ENCODE measurements around the gene U2AF2. TPM values are rescaled to one million over a fixed set of nuclear protein-coding genes. Genes with fewer than 3 reads are reported as not detected.
A peak's percentile ranks its signal among the peaks of the same experiment; 100 is the strongest.

Gene U2AF2
- total RNA-seq, 8 experiments from 2014 or later, result 85.3 to 252 (median 133) TPM

DNA sequence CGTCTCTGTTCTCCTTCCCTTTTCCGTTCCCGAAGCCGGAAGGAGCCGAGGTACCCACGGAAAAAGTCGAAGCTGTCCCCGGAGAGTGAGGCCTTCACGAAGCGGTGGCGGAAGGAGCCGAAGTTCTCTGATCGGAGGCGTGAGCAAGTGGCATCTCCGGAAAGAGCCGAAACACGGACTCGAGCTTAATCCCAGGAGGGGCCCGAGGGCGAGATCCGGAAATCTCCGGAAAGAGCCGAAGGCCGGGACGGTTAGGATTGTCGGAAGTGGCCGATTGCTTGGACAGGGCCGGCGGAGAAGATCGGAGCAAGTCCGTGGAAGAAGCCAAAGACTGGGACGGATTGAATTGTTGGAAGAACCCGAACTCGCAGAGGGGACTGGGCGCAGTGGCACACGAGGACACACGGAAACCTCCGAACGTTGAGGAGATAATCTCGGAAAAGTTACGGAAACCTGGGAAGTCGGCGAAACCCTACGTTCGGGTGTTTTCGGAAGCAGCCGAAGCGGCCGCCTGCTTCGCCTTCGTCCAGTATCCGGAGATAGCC, 440 bp upstream of the U2AF2 start:
- 0 to 2% (median 0%) methylated on average over 1 to 13 of the region's 52 CpGs; no CpG with 5 or more reads in 3 of the 10 experiments for WGBS, 10 experiments
- peak; percentile 68 to 82 (median 72) for ATAC-seq (replicated peaks in 6 of 8)
- Histone ChIP-seq H3K27ac (peak overlapping the region; percentile 100), H3K4me3 (peak overlapping the region; percentile 70 to 96 (median 89)), H3K4me1 (replicated peaks in 1 of 2) (peaks cover 9 to 10% of the 10 kb centered on the region in 2 donors)
- in situ Hi-C loops (cut with MboI; ENCODE audit: low pct_unique_long_range_greater_than_20kb in 2 of 9, low sequenced_read_pairs in 9 of 9, unreplicated experiment in 9 of 9), result no loop called here

DNA sequence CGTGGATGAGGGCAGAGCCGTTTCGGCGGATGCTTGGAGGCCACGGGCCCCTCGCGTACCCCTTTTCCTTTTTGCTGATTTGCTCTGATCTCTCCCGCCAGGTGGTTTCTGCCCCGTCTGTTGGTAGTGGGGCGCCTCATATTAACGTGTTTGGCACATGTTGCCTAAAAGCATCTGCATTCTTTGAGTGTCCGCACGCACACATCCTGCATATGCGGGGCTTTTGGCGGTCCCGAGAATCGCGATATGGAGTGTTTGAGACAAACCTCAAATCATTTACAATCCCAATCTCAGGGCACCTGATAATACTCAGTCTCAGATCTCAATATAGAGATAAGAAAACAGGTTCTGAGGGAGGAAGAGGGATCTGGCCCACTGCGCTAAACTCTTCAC, 809 bp downstream of the U2AF2 start:
- peak overlapping the region; percentile 70 to 96 (median 89) for H3K4me3 ChIP-seq
- H3K27ac ChIP-seq, result peak overlapping the region; percentile 100
- ATAC-seq (replicated peaks in 6 of 8), result no peak
- H3K4me1 ChIP-seq (replicated peaks in 1 of 2), result peaks cover 9 to 10% of the 10 kb centered on the region in 2 donors
- in situ Hi-C loops (cut with MboI; ENCODE audit: low pct_unique_long_range_greater_than_20kb in 2 of 9, low sequenced_read_pairs in 9 of 9, unreplicated experiment in 9 of 9), result no loop called here
- 0 to 7% (median 0%) methylated on average over 3 to 16 of the region's 19 CpGs; no CpG with 5 or more reads in 3 of the 10 experiments for WGBS, 10 experiments

DNA sequence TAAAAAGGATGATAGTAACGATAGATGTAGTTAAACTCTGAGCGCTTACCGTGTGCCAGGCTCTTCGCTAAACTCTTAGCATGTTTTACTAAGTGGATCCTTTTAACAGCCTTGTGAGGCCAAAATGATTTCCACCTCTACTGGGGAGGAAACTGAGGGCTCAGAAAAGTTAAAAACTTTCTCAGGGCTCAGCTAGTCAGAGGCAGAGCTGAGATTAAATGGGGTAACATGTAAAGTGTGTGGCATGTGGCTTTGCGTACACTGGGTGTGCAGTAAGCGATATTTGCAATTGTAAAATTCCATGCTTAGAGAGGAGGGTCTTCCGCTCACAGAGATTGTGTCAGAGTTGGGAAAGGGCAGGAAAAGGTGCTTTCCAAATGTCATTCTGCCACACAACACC, 1.7 kb downstream of the U2AF2 start:
- H3K27ac ChIP-seq, result no peak overlapping the region
- ATAC-seq (replicated peaks in 6 of 8), result no peak
- WGBS, 10 experiments, result 7 to 84% (median 45%) methylated on average over 2 to 7 of the region's 7 CpGs; no CpG with 5 or more reads in 1 of the 10 experiments
- peak overlapping the region; percentile 70 to 96 (median 89) for H3K4me3 ChIP-seq
- H3K4me1 ChIP-seq (replicated peaks in 1 of 2), result peaks cover 9 to 10% of the 10 kb centered on the region in 2 donors
- in situ Hi-C loops (cut with MboI; ENCODE audit: low pct_unique_long_range_greater_than_20kb in 2 of 9, low sequenced_read_pairs in 9 of 9, unreplicated experiment in 9 of 9), result no loop called here

DNA sequence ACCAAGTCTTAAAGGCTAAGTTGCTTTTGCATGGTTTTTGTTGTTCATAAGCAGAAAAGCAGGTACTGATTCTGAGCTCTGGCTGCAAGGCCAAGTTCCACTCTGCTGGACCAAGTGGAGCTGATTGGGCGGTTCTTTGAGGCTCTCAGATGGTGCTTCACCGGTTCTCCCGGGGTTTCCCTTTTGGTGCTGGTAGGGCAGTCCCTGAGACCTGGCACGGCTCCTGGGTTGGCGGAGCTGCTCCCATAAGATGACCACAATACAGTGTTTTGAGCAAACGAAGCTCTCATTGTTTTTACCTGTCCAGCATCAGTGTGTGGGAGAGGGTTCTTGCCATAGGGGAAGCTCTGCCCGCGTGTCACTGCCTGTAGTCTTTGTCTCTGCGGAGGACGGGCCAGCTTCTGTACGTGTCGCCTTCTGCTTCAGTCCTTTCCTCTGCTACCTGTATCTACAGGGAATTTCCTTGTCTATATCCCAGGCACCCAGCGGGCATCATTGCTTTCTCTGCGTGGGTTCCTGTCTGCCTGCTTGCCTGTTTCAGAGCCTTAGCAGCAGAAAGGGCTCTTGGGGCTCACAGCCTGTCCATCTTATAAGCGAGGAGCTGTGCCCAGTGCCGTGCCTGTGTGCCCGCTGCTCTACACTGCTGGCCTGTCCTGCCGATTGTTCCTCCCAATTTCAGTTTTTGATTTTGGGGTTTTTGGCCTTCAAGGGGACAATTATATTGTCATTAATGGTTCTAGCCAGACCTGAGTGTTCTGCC, 2.3 kb downstream of the U2AF2 start:
- H3K4me1 ChIP-seq (replicated peaks in 1 of 2), result peaks cover 9 to 10% of the 10 kb centered on the region in 2 donors
- no peak for ATAC-seq (replicated peaks in 6 of 8)
- H3K4me3 ChIP-seq, result peak overlapping the region; percentile 70 to 96 (median 89)
- in situ Hi-C loops (cut with MboI; ENCODE audit: low pct_unique_long_range_greater_than_20kb in 2 of 9, low sequenced_read_pairs in 9 of 9, unreplicated experiment in 9 of 9), result no loop called here
- WGBS, 10 experiments, result 3 to 84% (median 79%) methylated on average over 1 to 9 of the region's 18 CpGs; no CpG with 5 or more reads in 1 of the 10 experiments
- H3K27ac ChIP-seq, result no peak overlapping the region

DNA sequence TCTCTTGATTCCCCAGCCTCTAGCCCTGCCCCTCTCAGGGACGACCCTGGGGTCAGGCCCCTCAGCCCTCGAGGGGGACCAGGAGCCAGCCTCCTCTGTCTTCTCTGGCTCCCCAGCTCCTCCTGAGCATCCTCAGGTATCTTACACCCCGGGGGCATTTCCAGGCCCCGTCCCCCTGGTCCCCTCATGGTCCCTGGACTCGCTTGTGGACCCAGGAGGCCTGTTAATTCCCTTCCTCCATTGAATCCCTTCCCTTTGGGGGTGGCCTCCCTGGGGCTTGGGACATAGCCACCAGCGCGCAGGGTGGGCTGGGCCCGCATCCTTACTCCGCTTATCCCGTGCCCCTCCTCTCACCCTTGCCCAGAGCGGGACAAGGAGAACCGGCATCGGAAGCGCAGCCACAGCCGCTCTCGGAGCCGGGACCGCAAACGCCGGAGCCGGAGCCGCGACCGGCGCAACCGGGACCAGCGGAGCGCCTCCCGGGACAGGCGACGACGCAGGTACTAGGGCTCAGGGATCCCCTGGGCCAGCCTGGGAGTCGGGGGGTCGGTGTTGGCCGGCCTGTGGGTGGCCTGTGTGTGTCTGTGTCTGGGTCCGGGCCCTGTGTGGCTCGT, 4.1 kb downstream of the U2AF2 start:
- Histone ChIP-seq H3K27ac (no peak overlapping the region), H3K4me3 (no peak overlapping the region), H3K4me1 (replicated peaks in 1 of 2) (peaks cover 9 to 10% of the 10 kb centered on the region in 2 donors)
- WGBS, 10 experiments, result 80 to 95% methylated on average over 5 to 6 of the region's 37 CpGs; no CpG with 5 or more reads in 8 of the 10 experiments
- no peak for ATAC-seq (replicated peaks in 6 of 8)
- in situ Hi-C loops (cut with MboI; ENCODE audit: low pct_unique_long_range_greater_than_20kb in 2 of 9, low sequenced_read_pairs in 9 of 9, unreplicated experiment in 9 of 9), result no loop called here

DNA sequence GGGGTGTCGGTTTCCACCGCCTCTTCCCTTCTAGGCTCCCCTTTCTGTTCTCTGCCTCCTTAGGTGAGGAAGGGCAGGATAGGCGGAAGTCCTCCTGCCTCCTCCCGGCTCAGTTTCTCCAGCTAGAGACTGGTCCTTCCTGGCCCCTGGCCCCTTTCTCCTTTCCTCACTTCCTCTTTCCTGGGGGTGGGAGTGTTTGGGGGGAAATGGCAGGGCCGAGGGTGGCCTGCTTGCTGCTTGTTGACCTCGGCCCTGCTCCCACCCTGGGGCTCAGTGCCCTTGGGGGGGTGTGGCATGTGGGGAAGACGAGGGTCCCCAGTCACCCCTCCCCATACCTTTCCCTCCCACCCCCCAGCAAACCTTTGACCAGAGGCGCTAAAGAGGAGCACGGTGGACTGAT, 5.0 kb downstream of the U2AF2 start:
- in situ Hi-C loops (cut with MboI; ENCODE audit: low pct_unique_long_range_greater_than_20kb in 2 of 9, low sequenced_read_pairs in 9 of 9, unreplicated experiment in 9 of 9), result no loop called here
- ATAC-seq (replicated peaks in 6 of 8), result no peak
- 100% methylated on average over 1 to 2 of the region's 9 CpGs; no CpG with 5 or more reads in 6 of the 10 experiments for WGBS, 10 experiments
- H3K27ac ChIP-seq, result no peak overlapping the region
- no peak overlapping the region for H3K4me3 ChIP-seq
- peaks cover 9 to 10% of the 10 kb centered on the region in 2 donors for H3K4me1 ChIP-seq (replicated peaks in 1 of 2)

DNA sequence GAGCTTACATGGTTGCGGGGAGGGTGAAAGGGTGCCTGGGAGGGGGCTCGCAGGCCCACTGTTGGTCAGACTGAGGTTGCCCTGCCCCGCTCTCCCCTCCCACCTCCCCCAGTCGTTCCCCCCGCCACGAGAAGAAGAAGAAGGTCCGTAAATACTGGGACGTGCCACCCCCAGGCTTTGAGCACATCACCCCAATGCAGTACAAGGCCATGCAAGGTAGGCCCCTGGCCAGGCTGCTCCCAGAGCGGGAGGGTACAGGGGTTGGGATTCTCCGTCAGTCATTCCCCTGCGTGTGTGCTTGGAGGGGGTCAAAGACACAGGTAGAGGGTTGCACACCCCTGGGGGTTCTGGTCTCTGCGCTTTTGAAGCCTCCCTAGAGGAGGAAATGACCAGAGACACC, 5.6 kb downstream of the U2AF2 start:
- no peak for ATAC-seq (replicated peaks in 6 of 8)
- 92% methylated on average over 2 of the region's 12 CpGs; no CpG with 5 or more reads in 9 of the 10 experiments for WGBS, 10 experiments
- in situ Hi-C loops (cut with MboI; ENCODE audit: low pct_unique_long_range_greater_than_20kb in 2 of 9, low sequenced_read_pairs in 9 of 9, unreplicated experiment in 9 of 9), result no loop called here
- peaks cover 9 to 10% of the 10 kb centered on the region in 2 donors for H3K4me1 ChIP-seq (replicated peaks in 1 of 2)
- H3K27ac ChIP-seq, result no peak overlapping the region
- H3K4me3 ChIP-seq, result no peak overlapping the region

DNA sequence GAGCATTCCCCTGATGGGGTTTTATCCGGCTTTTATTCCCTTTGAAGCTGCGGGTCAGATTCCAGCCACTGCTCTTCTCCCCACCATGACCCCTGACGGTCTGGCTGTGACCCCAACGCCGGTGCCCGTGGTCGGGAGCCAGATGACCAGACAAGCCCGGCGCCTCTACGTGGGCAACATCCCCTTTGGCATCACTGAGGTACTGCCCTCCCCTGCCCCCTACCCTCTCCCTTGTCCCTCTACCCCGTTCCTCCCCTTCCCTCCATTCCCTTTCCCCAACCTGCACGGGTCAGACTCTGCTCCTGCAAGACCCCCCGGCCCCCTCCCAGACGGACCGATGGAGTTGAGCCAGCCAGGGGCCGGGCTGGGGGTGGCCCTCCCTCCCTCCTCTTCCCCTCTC, 6.2 kb downstream of the U2AF2 start:
- Histone ChIP-seq H3K27ac (no peak overlapping the region), H3K4me1 (replicated peaks in 1 of 2) (peaks cover 9 to 10% of the 10 kb centered on the region in 2 donors), H3K4me3 (no peak overlapping the region)
- in situ Hi-C loops (cut with MboI; ENCODE audit: low pct_unique_long_range_greater_than_20kb in 2 of 9, low sequenced_read_pairs in 9 of 9, unreplicated experiment in 9 of 9), result no loop called here
- WGBS, 10 experiments, result 83 to 100% methylated on average over 1 to 3 of the region's 16 CpGs; no CpG with 5 or more reads in 8 of the 10 experiments
- ATAC-seq (replicated peaks in 6 of 8), result no peak

DNA sequence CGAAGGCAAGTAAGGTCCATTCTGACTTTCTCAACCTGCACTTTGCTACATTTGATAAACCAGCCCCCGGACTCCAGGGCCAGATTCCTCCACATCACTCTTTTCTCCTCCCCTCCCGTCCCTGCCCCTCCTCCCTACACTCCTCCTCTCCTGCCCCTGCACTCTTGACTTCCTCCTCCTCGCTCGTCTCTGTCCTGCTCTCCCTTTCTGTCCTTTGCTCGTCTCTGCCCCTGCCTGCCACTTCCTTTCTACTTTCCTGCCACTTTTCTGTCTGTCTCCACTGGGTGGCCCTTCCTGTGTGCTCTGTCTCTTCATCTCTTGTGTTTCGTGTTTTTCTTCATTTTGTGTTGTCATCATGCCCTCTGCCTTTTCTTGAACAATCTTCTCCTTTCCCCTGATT, 7.0 kb downstream of the U2AF2 start:
- no peak for ATAC-seq (replicated peaks in 6 of 8)
- in situ Hi-C loops (cut with MboI; ENCODE audit: low pct_unique_long_range_greater_than_20kb in 2 of 9, low sequenced_read_pairs in 9 of 9, unreplicated experiment in 9 of 9), result no loop called here
- H3K4me3 ChIP-seq, result no peak overlapping the region
- peaks cover 7 to 9% of the 10 kb centered on the region in 2 donors for H3K4me1 ChIP-seq (replicated peaks in 1 of 2)
- 71 to 100% (median 84%) methylated on average over 1 to 4 of the region's 7 CpGs; no CpG with 5 or more reads in 1 of the 10 experiments for WGBS, 10 experiments
- H3K27ac ChIP-seq, result no peak overlapping the region

DNA sequence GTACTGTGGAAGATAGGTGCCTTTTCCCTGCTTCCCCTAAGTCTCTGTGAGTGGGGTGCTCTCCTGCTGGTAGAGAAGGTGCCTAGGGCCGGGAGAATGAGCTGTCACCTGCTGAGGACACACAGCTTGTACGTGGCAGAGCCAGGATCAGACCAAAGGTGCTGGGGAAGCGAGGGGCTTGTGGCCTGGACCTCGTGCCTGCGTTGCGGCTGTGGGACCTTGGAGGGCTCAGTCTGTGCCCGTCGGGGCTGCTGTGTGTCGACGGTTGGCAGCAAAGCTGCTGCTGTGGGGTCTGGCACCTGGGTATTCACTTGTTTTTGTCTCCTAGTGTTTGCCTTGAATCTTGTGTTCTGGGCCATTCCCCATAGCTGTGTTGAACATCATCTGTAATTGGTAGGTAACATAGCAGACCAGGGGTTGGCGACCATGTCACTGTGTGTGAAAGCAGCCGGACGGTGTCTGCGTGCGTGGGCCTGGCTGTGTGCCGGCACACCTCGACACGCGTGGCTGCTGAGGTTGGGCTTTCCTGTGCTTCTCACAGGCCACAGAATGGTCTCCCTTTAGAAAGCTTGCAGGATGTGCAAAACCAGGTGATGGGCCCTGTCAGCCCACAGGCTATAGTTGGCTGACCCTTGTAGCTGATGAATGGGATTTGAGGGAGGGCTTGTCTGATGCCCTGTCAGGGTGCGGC, 9.2 kb downstream of the U2AF2 start:
- Histone ChIP-seq H3K4me3 (no peak overlapping the region), H3K4me1 (replicated peaks in 1 of 2) (no peaks in the 10 kb centered on the region), H3K27ac (no peak overlapping the region)
- ATAC-seq (replicated peaks in 6 of 8), result no peak
- in situ Hi-C loops (cut with MboI; ENCODE audit: low pct_unique_long_range_greater_than_20kb in 2 of 9, low sequenced_read_pairs in 9 of 9, unreplicated experiment in 9 of 9), result no loop called here
- WGBS, 10 experiments, result 80 to 97% (median 89%) methylated on average over 1 to 11 of the region's 20 CpGs; no CpG with 5 or more reads in 5 of the 10 experiments

DNA sequence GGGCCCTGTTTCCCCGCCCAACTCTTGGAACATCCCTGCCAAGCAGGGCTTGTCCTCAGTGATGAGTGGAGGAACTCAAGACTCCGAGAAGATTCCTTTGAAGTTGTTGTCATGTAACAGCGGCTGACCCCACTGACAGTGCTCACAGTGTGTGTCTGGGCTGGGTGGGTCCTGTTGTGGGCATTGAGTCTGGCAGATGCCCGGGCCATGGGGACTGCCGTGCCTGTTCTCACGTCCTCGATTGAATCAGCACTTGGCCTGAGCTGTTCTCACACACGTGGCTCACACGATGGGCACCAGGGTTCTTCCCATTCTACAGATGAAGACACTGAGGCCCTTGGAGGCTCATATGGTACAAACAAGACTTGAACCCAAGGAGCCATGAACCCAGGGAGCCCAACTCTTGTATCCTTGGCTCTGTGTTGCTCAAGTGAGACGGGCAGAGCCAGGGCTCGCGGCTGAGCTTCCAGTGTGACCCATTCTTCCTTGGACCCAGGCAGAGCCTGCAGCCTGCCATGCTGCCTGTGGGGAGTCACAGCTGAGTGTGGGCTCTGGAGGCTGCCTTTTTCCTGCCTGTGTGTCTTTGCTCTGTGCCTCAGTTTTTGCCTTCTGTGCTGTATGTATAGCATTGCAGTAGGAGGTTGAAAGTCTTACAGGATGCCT, 11.6 kb downstream of the U2AF2 start:
- Histone ChIP-seq H3K27ac (no peak overlapping the region), H3K4me3 (no peak overlapping the region), H3K4me1 (replicated peaks in 1 of 2) (no peaks in the 10 kb centered on the region)
- no peak for ATAC-seq (replicated peaks in 6 of 8)
- in situ Hi-C loops (cut with MboI; ENCODE audit: low pct_unique_long_range_greater_than_20kb in 2 of 9, low sequenced_read_pairs in 9 of 9, unreplicated experiment in 9 of 9), result no loop called here
- WGBS, 10 experiments, result 51 to 100% (median 89%) methylated on average over 2 to 4 of the region's 12 CpGs; no CpG with 5 or more reads in 4 of the 10 experiments

DNA sequence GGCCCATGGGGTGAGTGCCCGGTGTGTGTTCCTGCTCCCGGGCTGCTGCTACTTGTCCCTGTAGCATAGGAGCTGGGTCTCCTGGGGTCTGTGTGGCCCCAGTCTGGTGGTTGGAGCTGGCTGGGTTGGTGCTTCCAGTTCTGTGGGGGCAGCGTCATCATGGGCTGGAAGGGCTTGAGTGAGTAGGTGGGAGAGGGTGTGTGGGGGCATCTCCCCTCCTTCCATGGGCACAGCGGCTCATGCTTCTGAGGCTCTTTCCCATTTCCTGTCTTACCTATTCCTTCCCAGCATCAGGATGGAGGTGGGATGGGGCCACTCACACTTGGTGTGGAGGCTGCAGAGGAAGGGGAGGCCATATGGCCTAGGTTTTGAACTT, 12.2 kb downstream of the U2AF2 start:
- Histone ChIP-seq H3K4me1 (replicated peaks in 1 of 2) (no peaks in the 10 kb centered on the region), H3K27ac (no peak overlapping the region), H3K4me3 (no peak overlapping the region)
- in situ Hi-C loops (cut with MboI; ENCODE audit: low pct_unique_long_range_greater_than_20kb in 2 of 9, low sequenced_read_pairs in 9 of 9, unreplicated experiment in 9 of 9), result no loop called here
- ATAC-seq (replicated peaks in 6 of 8), result no peak
- 87 to 100% (median 100%) methylated on average over 1 to 3 of the region's 4 CpGs; no CpG with 5 or more reads in 5 of the 10 experiments for WGBS, 10 experiments

All from motor neuron (in vitro differentiated cells).